A549 (cell line): ENCODE results near the gene PTPN5. TPM values are rescaled to one million over a fixed set of nuclear protein-coding genes. Genes with fewer than 3 reads are reported as not detected.
"Not testable (repeated sequence)": the region's sequence is repeated elsewhere in the genome, so short reads cannot be mapped to it uniquely, and the experiment has no call there.

Experiments used
- ATAC-seq, 2 experiments: fragments of 200-7000 bp in 1 of 2; fragments of >200 bp in 1 of 2; cut with Nextera tagmentation in 1 of 2; cut with Tn5 transposase in 1 of 2; 3 replicates each; pipeline versions ENCODE4 v1.8.0 to v1.9.1; 2018 to 2020; ENCODE audit warnings: mild to moderate bottlenecking in 1 of 2, moderate library complexity in 1 of 2
- CTCF ChIA-PET: fragments of 300-600 bp; sonication (Branson Sonifier 250); formaldehyde crosslinking; extraction: SDS; loops from one replicate; lab custom pipeline; 2021; ENCODE audit warnings: antibody characterized with exemption, inconsistent platforms; lab: Yijun Ruan, JAX
- POLR2A ChIA-PET: fragments of 350-600 bp; formaldehyde crosslinking; extraction: SDS; loops from one replicate; lab custom pipeline; 2021; ENCODE audit warnings: antibody characterized with exemption, inconsistent platforms; lab: Yijun Ruan, JAX
- DNase-seq, 2 experiments: peaks; one replicate each; pipeline versions ENCODE4 v3.0.0 to v3.0.0-alpha.2; 2011 to 2016; ENCODE audit warnings: low read depth in 1 of 2, low spot score in 1 of 2
- FAIRE-seq: peaks from 2 replicates; lab custom pipeline; 2011; peaks lifted over from hg19 to GRCh38; lab: Jason Lieb, UNC
- H3K27ac ChIP-seq, 2 experiments: fragments of >200 bp; sonication (Bioruptor Twin); formaldehyde crosslinking; 3 replicates each; pipeline ENCODE4 v1.5.1; 2016 to 2017
- H3K4me1 ChIP-seq: fragments of >200 bp; sonication (Bioruptor Twin); formaldehyde crosslinking; 3 replicates; pipeline ENCODE4 v1.6.1; 2016
- H3K4me2 ChIP-seq: fragments of >200 bp; sonication (Bioruptor Twin); formaldehyde crosslinking; 3 replicates; pipeline ENCODE4 v1.6.1; 2016
- H3K4me3 ChIP-seq: fragments of >200 bp; sonication (Bioruptor Twin); formaldehyde crosslinking; 3 replicates; pipeline ENCODE4 v1.5.1; 2016
- H3K9me3 ChIP-seq: fragments of >200 bp; sonication (Bioruptor Twin); formaldehyde crosslinking; 3 replicates; pipeline ENCODE4 v1.6.1; 2016
- CBX2 ChIP-seq: fragments of 200-600 bp; sonication (generic); IDR thresholded peaks from 2 replicates; pipeline ENCODE4 v1.6.1; 2016; ENCODE audit warnings: low read depth, mild to moderate bottlenecking, borderline replicate concordance
- CBX8 ChIP-seq: fragments of 200-600 bp; sonication (generic); IDR thresholded peaks from 2 replicates; pipeline ENCODE4 v1.6.1; 2016
- CEBPB ChIP-seq, 2 experiments: fragments of >200 bp in 1 of 2; sonication (Bioruptor Twin) in 1 of 2; formaldehyde crosslinking in 1 of 2; IDR thresholded peaks; 2 replicates each; pipeline ENCODE4 v1.6.1; 2012 to 2016
- CHD2 ChIP-seq: fragments of 150-350 bp; IDR thresholded peaks from 2 replicates; pipeline ENCODE4 v1.6.1; 2014; ENCODE audit warnings: low read length; ENCODE audit not compliant: partially characterized antibody
- EHF ChIP-seq: fragments of 250-450 bp; sonication (Bioruptor Pico); IDR thresholded peaks from 2 replicates; pipeline ENCODE4 v1.5.0; 2020; ENCODE audit warnings: mild to moderate bottlenecking
- GATA3 ChIP-seq: IDR thresholded peaks from 2 replicates; pipeline ENCODE4 v1.6.1; 2012; ENCODE audit warnings: borderline replicate concordance
- HDAC2 ChIP-seq: fragments of 200-600 bp; sonication (generic); IDR thresholded peaks from 2 replicates; pipeline ENCODE4 v1.6.1; 2016
- HOXA7 ChIP-seq: fragments of 250-450 bp; sonication (Bioruptor Pico); IDR thresholded peaks from 2 replicates; pipeline ENCODE4 v1.5.0; 2020; ENCODE audit warnings: mild to moderate bottlenecking, moderate library complexity
- HOXB13 ChIP-seq: fragments of 250-450 bp; sonication (Bioruptor Pico); IDR thresholded peaks from 2 replicates; pipeline ENCODE4 v1.5.0; 2020; ENCODE audit warnings: low read depth, mild to moderate bottlenecking, moderate library complexity
- KDM1A ChIP-seq: fragments of 200-600 bp; sonication (generic); IDR thresholded peaks from 2 replicates; pipeline ENCODE4 v1.6.1; 2016; ENCODE audit warnings: low read depth, mild to moderate bottlenecking
- KDM5A ChIP-seq: fragments of 200-600 bp; sonication (generic); IDR thresholded peaks from 2 replicates; pipeline ENCODE4 v1.6.1; 2016; ENCODE audit warnings: antibody characterized with exemption, mild to moderate bottlenecking
- NFE2L2 ChIP-seq: fragments of 150-350 bp; conservative IDR thresholded peaks from 2 replicates; pipeline ENCODE4 v1.6.1; 2014; ENCODE audit warnings: low read length
- NPAS2 ChIP-seq: fragments of 250-450 bp; sonication (Bioruptor Pico); IDR thresholded peaks from 2 replicates; pipeline ENCODE4 v1.8.0; 2022; ENCODE audit warnings: mild to moderate bottlenecking, moderate library complexity, borderline replicate concordance
- POLR2A ChIP-seq: IDR thresholded peaks from 2 replicates; pipeline ENCODE4 v1.6.1; 2012; ENCODE audit warnings: mild to moderate bottlenecking, low read length
- POLR2AphosphoS2 ChIP-seq: conservative IDR thresholded peaks from 2 replicates; pipeline ENCODE4 v1.6.1; 2012; ENCODE audit warnings: low read length, improper control_type of control experiment, inconsistent platforms
- RAD21 ChIP-seq, 2 experiments: fragments of >200 bp in 1 of 2; sonication (Bioruptor Twin) in 1 of 2; formaldehyde crosslinking in 1 of 2; IDR thresholded peaks in 1 of 2; conservative IDR thresholded peaks in 1 of 2; 2 replicates in 1 of 2; 3 replicates in 1 of 2; pipeline ENCODE4 v1.6.1; 2012 to 2018; ENCODE audit warnings: inconsistent platforms in 1 of 2
- RARB ChIP-seq: fragments of 250-450 bp; sonication (Bioruptor Pico); IDR thresholded peaks from 2 replicates; pipeline ENCODE4 v1.8.0; 2021; ENCODE audit warnings: mild to moderate bottlenecking, moderate library complexity
- RNF2 ChIP-seq: fragments of 200-600 bp; sonication (generic); IDR thresholded peaks from 2 replicates; pipeline ENCODE4 v1.6.1; 2016; ENCODE audit warnings: low read depth, mild to moderate bottlenecking, antibody characterized with exemption, moderate library complexity, borderline replicate concordance
- SREBF2 ChIP-seq: fragments of 450-650 bp; IDR thresholded peaks from 2 replicates; pipeline ENCODE4 v1.6.1; 2014; ENCODE audit warnings: mild to moderate bottlenecking, moderate library complexity
- TFCP2L1 ChIP-seq: fragments of 250-450 bp; sonication (Bioruptor Pico); IDR thresholded peaks from 2 replicates; pipeline ENCODE4 v1.5.0; 2021; ENCODE audit warnings: mild to moderate bottlenecking
- ZFP36 ChIP-seq: fragments of 450-650 bp; IDR thresholded peaks from 2 replicates; pipeline ENCODE4 v1.6.1; 2014; ENCODE audit warnings: borderline replicate concordance; ENCODE audit not compliant: partially characterized antibody
- WGBS: methylation state at CpG from one replicate; pipeline ENCODE4 v1.1.6; 2017; ENCODE audit errors: missing lambda C conversion rate; 5-methylcytosine and 5-hydroxymethylcytosine counted together
- polyA plus RNA-seq, 4 experiments: library from polyadenylated mRNA; depleted of rRNA in 3 of 4; stranded (reverse); fragments of >200 nt; fragmentation: RNase III in 1 of 4; extraction: RNeasy Plus Mini Kit Qiagen cat#74134 plus additional on column Dnase treatment in 1 of 4; gene quantifications; 2 replicates in 3 of 4; 3 replicates in 1 of 4; pipeline ENCODE4 v1.2.3, GENCODE V29; 2011 to 2017
- TF ChIP-seq, protein P1 (sequence below): fragments of 250-450 bp; sonication (Bioruptor Pico); IDR thresholded peaks from 2 replicates; pipeline ENCODE4 v1.5.0; 2021; ENCODE audit warnings: mild to moderate bottlenecking, moderate library complexity, borderline replicate concordance
- TF ChIP-seq, protein P2 (sequence below): fragments of 250-450 bp; sonication (Bioruptor Pico); IDR thresholded peaks from 2 replicates; pipeline ENCODE4 v1.5.0; 2020; ENCODE audit warnings: low read depth, mild to moderate bottlenecking, moderate library complexity
- TF ChIP-seq, protein P3 (sequence below): IDR thresholded peaks from 2 replicates; pipeline ENCODE4 v1.6.1; 2012; ENCODE audit warnings: low read depth, borderline replicate concordance
- TF ChIP-seq, protein P4 (sequence below): fragments of >200 bp; sonication (Bioruptor Twin); formaldehyde crosslinking; IDR thresholded peaks from 2 replicates; pipeline ENCODE4 v1.6.1; 2016
- TF ChIP-seq, protein P5 (sequence below): fragments of 150-350 bp; IDR thresholded peaks from 2 replicates; pipeline ENCODE4 v1.6.1; 2014; ENCODE audit warnings: low read depth, mild to moderate bottlenecking, low read length

The PTPN5 gene
- polyA plus RNA-seq, 2 of the 4 experiments (the other 2 are of a cell fraction), result 0.04 TPM; not detected in 1

DNA sequence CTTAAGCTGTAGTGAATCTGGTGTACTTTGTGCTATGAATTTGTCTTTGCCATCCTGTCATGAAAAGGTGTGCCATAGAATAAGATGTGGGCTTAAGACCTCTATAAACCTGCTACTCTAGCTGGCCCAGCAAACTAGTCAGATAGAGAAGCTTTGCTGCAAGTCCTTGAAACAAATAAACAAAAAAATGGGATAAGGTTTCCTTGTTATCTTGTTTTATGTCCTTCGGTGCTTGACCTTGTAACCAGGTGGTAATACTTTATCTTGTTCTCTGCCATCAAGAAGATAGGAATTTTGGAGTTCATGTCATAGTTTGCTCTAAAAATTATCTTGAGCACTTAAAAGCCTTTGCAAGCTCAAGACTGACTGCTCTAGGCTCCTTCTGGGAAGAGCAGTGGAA, 107.3 kb downstream of the PTPN5 start:
- Histone ChIP-seq H3K4me3 (no peak overlapping the region), H3K4me1 (no peaks in the 10 kb centered on the region), H3K9me3 (no peaks in the 10 kb centered on the region), H3K27ac (no peak overlapping the region), H3K4me2 (no peak overlapping the region)
- 93% methylated on average over 1 of the region's 1 CpG for WGBS
- TF ChIP-seq GATA3 (no peak), SREBF2 (no peak), EHF (CRISPR knock-in tag) (no peak), ZFP36 (no peak), POLR2A (no peak), CBX2 (no peak), HDAC2 (no peak), NFE2L2 (no peak), KDM5A (no peak), CBX8 (no peak)
- TF ChIP-seq, protein P1, sequence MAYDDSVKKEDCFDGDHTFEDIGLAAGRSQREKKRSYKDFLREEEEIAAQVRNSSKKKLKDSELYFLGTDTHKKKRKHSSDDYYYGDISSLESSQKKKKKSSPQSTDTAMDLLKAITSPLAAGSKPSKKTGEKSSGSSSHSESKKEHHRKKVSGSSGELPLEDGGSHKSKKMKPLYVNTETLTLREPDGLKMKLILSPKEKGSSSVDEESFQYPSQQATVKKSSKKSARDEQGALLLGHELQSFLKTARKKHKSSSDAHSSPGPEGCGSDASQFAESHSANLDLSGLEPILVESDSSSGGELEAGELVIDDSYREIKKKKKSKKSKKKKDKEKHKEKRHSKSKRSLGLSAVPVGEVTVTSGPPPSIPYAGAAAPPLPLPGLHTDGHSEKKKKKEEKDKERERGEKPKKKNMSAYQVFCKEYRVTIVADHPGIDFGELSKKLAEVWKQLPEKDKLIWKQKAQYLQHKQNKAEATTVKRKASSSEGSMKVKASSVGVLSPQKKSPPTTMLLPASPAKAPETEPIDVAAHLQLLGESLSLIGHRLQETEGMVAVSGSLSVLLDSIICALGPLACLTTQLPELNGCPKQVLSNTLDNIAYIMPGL (CRISPR knock-in tag), result no peak
- TF ChIP-seq, protein P2, sequence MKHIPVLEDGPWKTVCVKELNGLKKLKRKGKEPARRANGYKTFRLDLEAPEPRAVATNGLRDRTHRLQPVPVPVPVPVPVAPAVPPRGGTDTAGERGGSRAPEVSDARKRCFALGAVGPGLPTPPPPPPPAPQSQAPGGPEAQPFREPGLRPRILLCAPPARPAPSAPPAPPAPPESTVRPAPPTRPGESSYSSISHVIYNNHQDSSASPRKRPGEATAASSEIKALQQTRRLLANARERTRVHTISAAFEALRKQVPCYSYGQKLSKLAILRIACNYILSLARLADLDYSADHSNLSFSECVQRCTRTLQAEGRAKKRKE (CRISPR knock-in tag), result no peak
- TF ChIP-seq, protein P3, sequence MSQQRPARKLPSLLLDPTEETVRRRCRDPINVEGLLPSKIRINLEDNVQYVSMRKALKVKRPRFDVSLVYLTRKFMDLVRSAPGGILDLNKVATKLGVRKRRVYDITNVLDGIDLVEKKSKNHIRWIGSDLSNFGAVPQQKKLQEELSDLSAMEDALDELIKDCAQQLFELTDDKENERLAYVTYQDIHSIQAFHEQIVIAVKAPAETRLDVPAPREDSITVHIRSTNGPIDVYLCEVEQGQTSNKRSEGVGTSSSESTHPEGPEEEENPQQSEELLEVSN, result no peak
- TF ChIP-seq, protein P4, sequence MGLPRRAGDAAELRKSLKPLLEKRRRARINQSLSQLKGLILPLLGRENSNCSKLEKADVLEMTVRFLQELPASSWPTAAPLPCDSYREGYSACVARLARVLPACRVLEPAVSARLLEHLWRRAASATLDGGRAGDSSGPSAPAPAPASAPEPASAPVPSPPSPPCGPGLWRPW, result no peak
- DNase-seq (no peak), ATAC-seq (no peak), FAIRE-seq (no peak)
- CTCF ChIA-PET, result interaction anchor here (1.0 to 1.2 kb wide), 2 partner anchors 38 to 48 kb away, joined by 3 read pairs; no protein-coding TSS in a partner anchor
- POLR2A ChIA-PET, result no interaction called here

DNA sequence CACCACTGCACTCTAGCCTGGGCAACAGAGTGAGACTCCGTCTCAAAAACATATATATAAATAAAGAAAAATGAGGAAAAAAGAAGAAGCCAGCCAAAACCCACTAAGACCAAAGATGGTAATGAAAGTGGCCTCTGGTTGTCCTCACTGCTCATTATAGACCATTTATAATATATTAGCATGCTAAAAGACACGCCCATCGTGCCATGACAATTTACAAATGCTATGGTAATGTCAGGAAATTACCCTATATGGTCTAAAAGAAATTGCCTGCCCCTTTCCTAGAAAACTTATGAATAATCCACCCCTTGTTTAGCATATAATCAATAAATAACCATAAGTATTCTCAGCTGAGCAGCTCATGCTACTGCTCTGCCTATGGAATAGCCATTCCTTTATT, 109.1 kb downstream of the PTPN5 start:
- CTCF ChIA-PET, result interaction anchor here (1.1 kb wide), 1 partner anchor 69 kb away, joined by 3 read pairs; no protein-coding TSS in a partner anchor
- ATAC-seq, result no peak

DNA sequence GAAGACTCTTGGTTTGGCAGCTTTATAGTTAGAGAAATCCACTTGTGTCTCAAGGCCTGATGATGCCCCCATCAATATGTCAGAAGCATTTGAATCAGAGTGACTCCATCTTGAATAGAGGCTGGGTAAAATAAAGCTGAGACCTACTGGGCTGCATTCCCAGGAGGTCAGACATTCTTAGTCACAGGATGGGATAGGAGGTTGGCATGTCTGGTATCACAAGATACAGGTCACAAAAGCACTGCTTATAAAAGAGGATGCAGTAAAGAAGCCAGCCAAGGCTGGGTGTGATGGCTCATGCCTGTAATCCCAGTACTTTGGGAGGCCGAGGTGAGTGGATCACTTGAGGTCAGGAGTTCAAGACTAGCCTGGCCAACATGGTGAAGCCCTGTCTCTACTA, 109.6 kb downstream of the PTPN5 start:
- ATAC-seq, H3K9me3 ChIP-seq, H3K4me3 ChIP-seq, FAIRE-seq, POLR2A ChIA-PET, DNase-seq, H3K27ac ChIP-seq, H3K4me1 ChIP-seq, H3K4me2 ChIP-seq: not testable (repeated sequence)
- WGBS, result 80% methylated on average over 1 of the region's 1 CpG
- CTCF ChIA-PET, result interaction anchor here (1.1 to 1.5 kb wide), 3 partner anchors 28 to 68 kb away, joined by 3 read pairs; no protein-coding TSS in a partner anchor

More for the DNA sequence above, 109.1 kb downstream of the PTPN5 start:
- Histone ChIP-seq H3K4me3 (no peak overlapping the region), H3K4me1 (no peaks in the 10 kb centered on the region), H3K4me2 (no peak overlapping the region), H3K27ac (no peak overlapping the region), H3K9me3 (no peaks in the 10 kb centered on the region)
- FAIRE-seq (no peak), DNase-seq (no peak)
- WGBS, result 65% methylated on average over 3 of the region's 3 CpGs
- POLR2A ChIA-PET, result no interaction called here
- TF ChIP-seq, protein P1 (CRISPR knock-in tag), result no peak
- TF ChIP-seq RNF2, result no peak
- TF ChIP-seq CEBPB (IDR thresholded peaks at IDR 0.05), result no peak
- TF ChIP-seq, protein P5, sequence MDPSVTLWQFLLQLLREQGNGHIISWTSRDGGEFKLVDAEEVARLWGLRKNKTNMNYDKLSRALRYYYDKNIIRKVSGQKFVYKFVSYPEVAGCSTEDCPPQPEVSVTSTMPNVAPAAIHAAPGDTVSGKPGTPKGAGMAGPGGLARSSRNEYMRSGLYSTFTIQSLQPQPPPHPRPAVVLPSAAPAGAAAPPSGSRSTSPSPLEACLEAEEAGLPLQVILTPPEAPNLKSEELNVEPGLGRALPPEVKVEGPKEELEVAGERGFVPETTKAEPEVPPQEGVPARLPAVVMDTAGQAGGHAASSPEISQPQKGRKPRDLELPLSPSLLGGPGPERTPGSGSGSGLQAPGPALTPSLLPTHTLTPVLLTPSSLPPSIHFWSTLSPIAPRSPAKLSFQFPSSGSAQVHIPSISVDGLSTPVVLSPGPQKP, result no peak
- TF ChIP-seq CHD2, result no peak
- TF ChIP-seq KDM1A, result no peak
- TF ChIP-seq RAD21 (conservative IDR thresholded peaks at IDR 0.05 in 1 of 2, IDR thresholded peaks at IDR 0.05 in 1 of 2), result no peak
- no peak for TF ChIP-seq POLR2A
- no peak for TF ChIP-seq RARB
- no peak for TF ChIP-seq HOXB13
- TF ChIP-seq NPAS2 (CRISPR knock-in tag), result no peak
- no peak for TF ChIP-seq POLR2AphosphoS2
- TF ChIP-seq GATA3, result no peak
- TF ChIP-seq, protein P2 (CRISPR knock-in tag), result no peak
- no peak for TF ChIP-seq HOXA7 (CRISPR knock-in tag)
- TF ChIP-seq TFCP2L1 (CRISPR knock-in tag), result no peak
